ENCODE data around the gene NAA40. TPM values are rescaled to one million over a fixed set of nuclear protein-coding genes. Genes with fewer than 3 reads are reported as not detected.
"Not testable (repeated sequence)": the region's sequence is repeated elsewhere in the genome, so short reads cannot be mapped to it uniquely, and the experiment has no call there.

Gene NAA40
- total RNA-seq, 8 experiments from 2014 or later = 11.3 to 39.2 (median 19.5) TPM

DNA sequence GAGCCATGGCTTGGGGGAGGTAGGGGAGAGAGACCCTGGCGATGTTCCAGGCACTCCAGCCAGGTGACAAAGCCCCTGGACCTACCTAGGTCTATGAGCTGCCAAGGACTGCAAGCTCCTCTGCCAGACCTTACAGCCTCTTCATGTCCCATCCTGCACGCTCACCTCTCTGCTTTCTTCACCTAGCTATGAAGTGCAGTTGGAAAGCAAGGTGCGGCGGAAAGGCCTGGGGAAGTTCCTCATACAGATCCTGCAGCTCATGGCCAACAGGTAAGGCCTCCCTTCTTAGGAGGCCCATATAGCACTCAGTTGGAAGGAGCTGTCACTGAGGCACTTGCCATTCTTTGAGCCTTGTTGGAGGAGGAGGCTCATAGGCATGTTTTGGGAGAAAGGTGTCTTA, 13.8 kb downstream of the NAA40 start:
- Histone ChIP-seq H3K4me1 (replicated peaks in 1 of 2) (no peaks in the 10 kb centered on the region), H3K4me3 (no peak overlapping the region), H3K27ac (no peak overlapping the region)
- ATAC-seq (replicated peaks in 6 of 8) = no peak
- in situ Hi-C loops (cut with MboI; ENCODE audit: low pct_unique_long_range_greater_than_20kb in 2 of 9, low sequenced_read_pairs in 9 of 9, unreplicated experiment in 9 of 9) = loop anchor here in 1 of 9 experiments (25.0 kb wide), 1 partner anchor 115 kb away; the partner anchor contains the start of gene MARK2
- 80 to 100% (median 80%) methylated on average over 1 to 3 of the region's 4 CpGs; no CpG with 5 or more reads in 6 of the 10 experiments for WGBS, 10 experiments

DNA sequence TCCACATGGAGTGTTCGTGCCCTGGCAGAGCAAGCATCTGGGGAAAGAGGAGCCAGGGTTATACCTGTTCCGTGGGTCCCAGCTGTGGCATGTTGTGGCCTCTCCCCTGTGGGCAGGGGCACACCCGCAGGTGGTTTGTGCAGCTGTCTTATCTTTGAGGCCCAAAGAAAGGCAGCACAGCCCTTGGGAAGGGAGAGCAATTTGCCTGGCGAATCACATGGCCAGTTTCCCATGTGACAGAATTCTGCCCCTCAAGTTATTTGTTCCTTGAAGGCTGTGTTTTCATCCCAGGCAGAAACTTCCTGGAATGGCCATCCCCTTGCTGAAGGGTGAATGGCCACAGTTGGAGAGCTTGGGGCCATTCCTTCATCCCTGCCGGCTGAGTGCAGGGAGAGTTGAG, 19.2 kb downstream of the NAA40 start:
- Histone ChIP-seq H3K4me1 (replicated peaks in 1 of 2) (peaks cover 0 to 8% of the 10 kb centered on the region in 2 donors), H3K27ac (no peak overlapping the region), H3K4me3 (no peak overlapping the region)
- in situ Hi-C loops (cut with MboI; ENCODE audit: low pct_unique_long_range_greater_than_20kb in 2 of 9, low sequenced_read_pairs in 9 of 9, unreplicated experiment in 9 of 9) = loop anchor here in 1 of 9 experiments (25.0 kb wide), 1 partner anchor 121 kb away; the partner anchor contains the start of gene MARK2
- WGBS, 10 experiments = 73 to 100% (median 90%) methylated on average over 1 to 3 of the region's 5 CpGs; no CpG with 5 or more reads in 7 of the 10 experiments
- no peak for ATAC-seq (replicated peaks in 6 of 8)

- 5 to 79% (median 79%) methylated on average over 4 to 6 of the region's 19 CpGs; no CpG with 5 or more reads in 7 of the 10 experiments for WGBS, 10 experiments
- Histone ChIP-seq H3K4me1 (replicated peaks in 1 of 2) (peaks cover 0 to 8% of the 10 kb centered on the region in 2 donors), H3K27ac (peak overlapping the region in 1 of 2 donors; percentile 41), H3K4me3 (no peak overlapping the region)
- in situ Hi-C loops (cut with MboI; ENCODE audit: low pct_unique_long_range_greater_than_20kb in 2 of 9, low sequenced_read_pairs in 9 of 9, unreplicated experiment in 9 of 9) = loop anchor here in 1 of 9 experiments (25.0 kb wide), 1 partner anchor 125 kb away; the partner anchor contains the start of gene MARK2
- peak; percentile 30 to 92 (median 70) for ATAC-seq (replicated peaks in 6 of 8)
Measured at GRCh38 chr11:63961608-63962412, 23.0 kb downstream of the NAA40 start.

GRCh38 chr11:63963895-63964294, 25.1 kb downstream of the NAA40 start:
- not testable (repeated sequence) for H3K4me1 ChIP-seq (replicated peaks in 1 of 2); ATAC-seq (replicated peaks in 6 of 8); H3K27ac ChIP-seq; H3K4me3 ChIP-seq
- in situ Hi-C loops (cut with MboI; ENCODE audit: low pct_unique_long_range_greater_than_20kb in 2 of 9, low sequenced_read_pairs in 9 of 9, unreplicated experiment in 9 of 9) = loop anchor here in 1 of 9 experiments (25.0 kb wide), 1 partner anchor 127 kb away; the partner anchor contains the start of gene MARK2
- 83 to 100% (median 94%) methylated on average over 1 to 4 of the region's 4 CpGs; no CpG with 5 or more reads in 1 of the 10 experiments for WGBS, 10 experiments

DNA sequence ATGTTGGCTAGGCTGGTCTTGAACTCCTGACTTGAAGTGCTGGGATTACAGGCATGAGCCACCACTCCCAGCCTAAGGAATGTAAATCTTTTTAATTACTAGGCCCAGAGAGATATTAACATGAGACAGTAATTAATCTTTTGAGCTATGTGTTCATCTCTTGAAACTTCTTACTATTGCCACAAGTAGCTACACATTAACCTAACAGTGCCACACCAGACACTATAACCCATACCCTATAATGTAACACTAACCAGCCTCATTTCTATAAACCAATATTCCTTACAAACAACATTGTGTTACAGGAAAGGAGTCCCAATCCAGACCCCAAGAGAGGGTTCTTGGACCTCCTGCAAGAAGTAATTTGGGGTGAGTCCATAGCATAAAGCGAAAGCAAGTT, 27.6 kb downstream of the NAA40 start:
- Histone ChIP-seq H3K4me1 (replicated peaks in 1 of 2) (peaks cover 0 to 5% of the 10 kb centered on the region in 2 donors), H3K27ac (no peak overlapping the region), H3K4me3 (no peak overlapping the region)
- ATAC-seq (replicated peaks in 6 of 8) = no peak
- in situ Hi-C loops (cut with MboI; ENCODE audit: low pct_unique_long_range_greater_than_20kb in 2 of 9, low sequenced_read_pairs in 9 of 9, unreplicated experiment in 9 of 9) = loop anchor here in 1 of 9 experiments (25.0 kb wide), 1 partner anchor 129 kb away; the partner anchor contains the start of gene MARK2
- WGBS, 10 experiments = 100% methylated on average over 1 of the region's 1 CpG; no CpG with 5 or more reads in 6 of the 10 experiments

DNA sequence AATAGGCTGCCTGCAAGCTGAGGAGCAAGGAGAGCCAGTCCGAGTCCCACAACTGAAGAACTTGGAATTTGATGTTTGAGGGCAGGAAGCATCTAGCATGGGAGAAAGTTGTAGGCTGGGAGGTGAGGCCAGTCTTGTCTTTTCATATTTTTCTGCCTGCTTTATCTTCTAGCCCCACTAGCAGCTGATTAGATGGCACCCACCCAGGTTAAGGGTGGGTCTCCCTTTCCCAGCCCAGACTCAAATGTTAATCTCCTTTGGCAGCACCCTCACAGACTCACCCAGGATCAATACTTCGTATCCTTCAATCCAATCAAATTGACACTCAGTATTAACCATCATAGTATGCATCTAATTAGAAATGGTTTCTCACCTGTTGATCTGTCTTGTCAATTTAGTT, 30.7 kb downstream of the NAA40 start:
- WGBS, 10 experiments = 60 to 83% (median 75%) methylated on average over 1 to 2 of the region's 2 CpGs; no CpG with 5 or more reads in 5 of the 10 experiments
- ATAC-seq (replicated peaks in 6 of 8) = no peak
- H3K27ac ChIP-seq = no peak overlapping the region
- no peak overlapping the region for H3K4me3 ChIP-seq
- in situ Hi-C loops (cut with MboI; ENCODE audit: low pct_unique_long_range_greater_than_20kb in 2 of 9, low sequenced_read_pairs in 9 of 9, unreplicated experiment in 9 of 9) = loop anchor here in 1 of 9 experiments (25.0 kb wide), 1 partner anchor 132 kb away; the partner anchor contains the start of gene MARK2
- H3K4me1 ChIP-seq (replicated peaks in 1 of 2) = no peaks in the 10 kb centered on the region

- ATAC-seq (replicated peaks in 6 of 8) = no peak
- H3K4me1 ChIP-seq (replicated peaks in 1 of 2) = peaks cover 7% of the 10 kb centered on the region in 2 donors
- in situ Hi-C loops (cut with MboI; ENCODE audit: low pct_unique_long_range_greater_than_20kb in 2 of 9, low sequenced_read_pairs in 9 of 9, unreplicated experiment in 9 of 9) = loop anchor here in 1 of 9 experiments (25.0 kb wide), 1 partner anchor 134 kb away; the partner anchor contains the start of gene MARK2
- H3K27ac ChIP-seq = no peak overlapping the region
- no peak overlapping the region for H3K4me3 ChIP-seq
- 60 to 100% (median 74%) methylated on average over 1 to 4 of the region's 5 CpGs; no CpG with 5 or more reads in 4 of the 10 experiments for whole genome bisulfite sequencing, 10 experiments
Measured at GRCh38 chr11:63970902-63971301, 32.1 kb downstream of the NAA40 start.

- WGBS, 10 experiments = 58 to 100% (median 98%) methylated on average over 1 to 12 of the region's 18 CpGs; no CpG with 5 or more reads in 4 of the 10 experiments
- H3K4me3 ChIP-seq; ATAC-seq (replicated peaks in 6 of 8): not testable (repeated sequence)
- Histone ChIP-seq H3K4me1 (replicated peaks in 1 of 2) (peaks cover 21 to 23% of the 10 kb centered on the region in 2 donors), H3K27ac (peak overlapping the region in 1 of 2 donors; percentile 17)
- in situ Hi-C loops (cut with MboI; ENCODE audit: low pct_unique_long_range_greater_than_20kb in 2 of 9, low sequenced_read_pairs in 9 of 9, unreplicated experiment in 9 of 9) = loop anchor here in 1 of 9 experiments (25.0 kb wide), 1 partner anchor 137 kb away; the partner anchor contains the start of gene MARK2
Measured at GRCh38 chr11:63973912-63974258, 35.1 kb downstream of the NAA40 start.

- Histone ChIP-seq H3K4me3 (peak within 1 kb of the TSS; percentile 79 to 90 (median 80)), H3K27ac (peak within 1 kb of the TSS; percentile 96 to 97), H3K4me1 (replicated peaks in 1 of 2) (peaks cover 21 to 23% of the 10 kb centered on the region in 2 donors)
- ATAC-seq (replicated peaks in 6 of 8) = peak; percentile 92 to 97 (median 96)
- 0 to 13% (median 0%) methylated on average over 2 to 22 of the region's 67 CpGs for WGBS, 10 experiments
- in situ Hi-C loops (cut with MboI; ENCODE audit: low pct_unique_long_range_greater_than_20kb in 2 of 9, low sequenced_read_pairs in 9 of 9, unreplicated experiment in 9 of 9) = loop anchor here in 4 of 9 experiments (25.0 kb wide), 2 partner anchors 137 to 188 kb away; partner anchors contain the start of genes MACROD1 (in 3 of the 4) and MARK2 (in 1 of the 4)
Measured at GRCh38 chr11:63974259-63975143, 35.7 kb downstream of the NAA40 start, which contains the start of gene COX8A. COX8A (plus strand) TSS chr11:63974620; CDS start chr11:63974681, 61 bp downstream.

- in situ Hi-C loops (cut with MboI; ENCODE audit: low pct_unique_long_range_greater_than_20kb in 2 of 9, low sequenced_read_pairs in 9 of 9, unreplicated experiment in 9 of 9) = loop anchor here in 3 of 9 experiments (25.0 kb wide), 1 partner anchor 184 kb away; the partner anchor contains the start of gene MACROD1 (in 3 of the 3)
- ATAC-seq (replicated peaks in 6 of 8) = no peak
- Histone ChIP-seq H3K4me1 (replicated peaks in 1 of 2) (peaks cover 21 to 23% of the 10 kb centered on the region in 2 donors), H3K27ac (no peak overlapping the region), H3K4me3 (no peak overlapping the region)
- WGBS, 10 experiments = 30 to 83% (median 70%) methylated on average over 1 to 6 of the region's 10 CpGs; no CpG with 5 or more reads in 5 of the 10 experiments
Measured at GRCh38 chr11:63978551-63979239, 39.9 kb downstream of the NAA40 start.

DNA sequence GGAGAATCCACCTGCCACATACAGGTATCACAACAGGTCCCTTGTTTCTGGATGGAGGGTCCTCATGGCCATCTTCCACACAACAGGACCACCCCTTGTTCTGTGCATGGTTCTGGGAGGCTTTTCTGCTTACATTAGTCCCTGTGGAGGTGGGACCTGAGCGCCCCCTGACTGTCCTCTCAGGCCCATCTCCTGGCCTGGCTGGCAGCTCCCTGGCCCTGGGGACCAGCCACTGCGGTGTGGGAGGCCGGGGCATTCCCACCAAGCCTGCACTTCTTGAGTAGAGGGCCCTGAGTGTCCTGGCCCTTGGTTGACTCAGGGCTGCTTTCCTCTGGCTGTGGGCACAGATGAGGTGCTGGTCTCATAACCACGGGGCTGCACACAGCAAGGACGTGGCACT, 40.6 kb downstream of the NAA40 start:
- no peak for ATAC-seq (replicated peaks in 6 of 8)
- Histone ChIP-seq H3K4me1 (replicated peaks in 1 of 2) (peaks cover 21 to 23% of the 10 kb centered on the region in 2 donors), H3K27ac (no peak overlapping the region), H3K4me3 (no peak overlapping the region)
- in situ Hi-C loops (cut with MboI; ENCODE audit: low pct_unique_long_range_greater_than_20kb in 2 of 9, low sequenced_read_pairs in 9 of 9, unreplicated experiment in 9 of 9) = loop anchor here in 3 of 9 experiments (25.0 kb wide), 1 partner anchor 183 kb away; the partner anchor contains the start of gene MACROD1 (in 3 of the 3)
- WGBS, 10 experiments = 83 to 100% (median 92%) methylated on average over 1 to 2 of the region's 5 CpGs; no CpG with 5 or more reads in 7 of the 10 experiments
